ENCODE results near the gene GRK5.

The GRK5 gene

DNA sequence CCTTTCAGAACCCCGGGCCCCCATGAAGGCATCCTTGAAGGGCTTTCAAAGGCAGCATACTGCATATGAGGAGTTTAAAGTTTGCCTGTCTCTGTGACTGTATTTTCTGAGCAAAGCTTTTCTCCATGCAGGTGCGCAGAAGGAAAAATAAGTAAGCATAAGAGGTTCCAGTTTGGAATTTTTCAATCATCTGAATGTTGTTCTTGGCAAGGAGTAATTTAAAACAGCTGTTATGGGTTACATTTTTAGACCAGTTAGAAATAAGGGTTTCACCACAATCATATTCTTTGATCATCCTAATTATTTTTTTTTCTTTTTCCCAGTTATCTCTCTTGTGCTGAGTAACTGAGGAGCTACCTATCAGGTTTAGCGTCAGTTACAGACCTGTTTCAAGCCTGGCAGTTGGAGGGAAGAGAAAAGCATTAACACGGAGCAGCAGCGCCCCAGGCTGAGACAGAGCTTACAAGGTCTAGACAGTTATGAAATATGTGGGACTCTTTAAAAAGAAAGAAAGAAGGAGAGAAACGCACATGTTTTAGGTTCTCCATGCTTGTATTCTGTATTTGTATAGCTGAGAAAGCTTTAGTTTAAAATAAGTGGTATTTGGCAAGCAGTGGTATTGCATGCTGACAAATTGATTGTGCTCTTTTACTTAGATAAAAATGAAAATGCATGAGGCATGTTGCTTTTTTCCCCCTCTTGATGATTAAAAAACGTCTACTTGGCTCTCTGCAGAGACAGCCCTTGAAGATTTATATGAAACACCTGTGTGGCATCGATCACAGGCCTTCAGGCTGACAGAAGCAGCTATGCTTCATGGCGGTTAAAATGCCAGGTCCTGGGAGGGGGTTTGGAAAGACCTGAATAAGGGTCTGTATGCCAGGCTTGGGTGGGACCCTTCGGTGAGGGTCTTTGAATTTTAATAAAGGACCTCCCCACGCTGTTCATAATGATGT lies 157.6 kb downstream of the GRK5 start:
- DNase-seq (ENCODE audit: low spot score), result no peak

- no peak for DNase-seq (ENCODE audit: low spot score)
These were observed 158.6 kb downstream of the GRK5 start for GRCh38 chr10:119365773-119366599.

- DNase-seq (ENCODE audit: low spot score), result no peak
These were observed 160.6 kb downstream of the GRK5 start for GRCh38 chr10:119367841-119368549.

GRCh38 chr10:119368581-119368980 lies 161.2 kb downstream of the GRK5 start:
- DNase-seq (ENCODE audit: low spot score), result no peak

DNA sequence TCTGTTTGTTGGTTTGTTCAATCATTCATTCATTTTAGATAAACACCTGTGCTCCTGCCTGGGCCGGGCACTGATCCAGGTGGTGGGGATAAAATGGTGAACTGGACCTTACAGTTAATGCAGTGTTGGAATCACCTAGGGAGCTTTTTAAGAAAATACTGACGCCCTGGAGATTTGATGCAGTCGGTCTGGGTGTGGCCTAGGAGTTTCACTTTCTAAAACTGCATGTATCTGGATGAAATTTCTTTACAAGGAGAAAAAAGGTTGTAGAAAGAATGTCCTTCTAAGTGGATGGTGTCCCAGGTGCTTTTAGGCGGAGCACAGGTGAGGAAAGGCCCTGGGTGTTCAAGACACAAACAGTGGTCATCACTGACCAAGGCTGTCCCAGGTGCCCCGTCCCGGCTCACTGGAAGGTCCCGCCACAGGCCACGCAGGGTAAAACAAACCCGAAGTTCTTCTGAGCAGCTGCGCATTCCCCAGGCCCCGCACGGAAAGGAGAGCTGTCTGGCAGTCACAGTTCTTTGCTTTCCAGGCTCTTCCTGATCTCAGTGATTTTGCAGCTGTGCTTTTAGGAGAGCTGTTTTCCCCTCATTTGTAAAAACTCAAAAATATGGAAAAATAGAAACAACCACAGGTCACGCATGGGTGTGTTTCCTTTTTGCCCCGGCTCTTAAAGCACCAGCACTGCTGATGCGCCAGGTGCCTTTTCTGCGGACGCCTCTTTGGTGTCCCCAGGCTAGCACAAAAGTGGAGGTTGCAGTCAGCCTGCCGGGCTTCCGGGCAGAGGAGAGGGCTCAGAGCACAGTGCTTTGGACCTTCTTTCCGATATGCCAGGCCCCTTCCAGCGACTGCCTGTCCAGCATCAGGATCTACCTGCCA lies 161.9 kb downstream of the GRK5 start:
- no peak for DNase-seq (ENCODE audit: low spot score)

DNA sequence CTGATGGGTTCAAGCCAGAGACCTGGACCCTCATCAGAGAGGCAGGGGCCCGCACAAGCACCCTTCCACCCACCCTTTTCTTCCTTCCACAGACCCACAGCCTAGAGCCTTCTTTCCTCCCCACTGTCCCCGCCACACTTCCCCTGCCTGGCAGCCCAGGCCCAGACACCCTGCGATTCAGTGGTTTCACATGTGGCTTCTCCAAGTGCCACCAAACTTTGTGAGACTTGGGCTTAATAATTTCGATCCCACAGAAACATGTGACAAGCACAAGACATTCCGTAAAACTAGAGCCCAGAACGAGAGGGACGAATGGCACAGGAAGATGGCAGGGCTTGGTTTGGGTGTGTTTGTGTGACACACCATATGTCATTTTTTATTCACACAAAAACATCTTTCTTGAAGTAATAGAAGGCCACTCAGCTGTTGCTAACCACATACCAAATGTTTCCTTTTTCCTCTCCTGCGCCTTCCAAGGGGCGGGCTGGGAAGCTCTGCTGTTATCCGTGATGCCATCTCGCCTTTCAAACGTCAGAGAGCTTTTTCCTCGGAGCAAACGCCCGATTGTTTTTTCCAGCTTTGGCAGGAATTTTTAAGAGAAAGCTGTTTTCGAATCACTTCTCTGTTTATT lies 162.9 kb downstream of the GRK5 start:
- peak; percentile 92 for DNase-seq (ENCODE audit: low spot score)

DNA sequence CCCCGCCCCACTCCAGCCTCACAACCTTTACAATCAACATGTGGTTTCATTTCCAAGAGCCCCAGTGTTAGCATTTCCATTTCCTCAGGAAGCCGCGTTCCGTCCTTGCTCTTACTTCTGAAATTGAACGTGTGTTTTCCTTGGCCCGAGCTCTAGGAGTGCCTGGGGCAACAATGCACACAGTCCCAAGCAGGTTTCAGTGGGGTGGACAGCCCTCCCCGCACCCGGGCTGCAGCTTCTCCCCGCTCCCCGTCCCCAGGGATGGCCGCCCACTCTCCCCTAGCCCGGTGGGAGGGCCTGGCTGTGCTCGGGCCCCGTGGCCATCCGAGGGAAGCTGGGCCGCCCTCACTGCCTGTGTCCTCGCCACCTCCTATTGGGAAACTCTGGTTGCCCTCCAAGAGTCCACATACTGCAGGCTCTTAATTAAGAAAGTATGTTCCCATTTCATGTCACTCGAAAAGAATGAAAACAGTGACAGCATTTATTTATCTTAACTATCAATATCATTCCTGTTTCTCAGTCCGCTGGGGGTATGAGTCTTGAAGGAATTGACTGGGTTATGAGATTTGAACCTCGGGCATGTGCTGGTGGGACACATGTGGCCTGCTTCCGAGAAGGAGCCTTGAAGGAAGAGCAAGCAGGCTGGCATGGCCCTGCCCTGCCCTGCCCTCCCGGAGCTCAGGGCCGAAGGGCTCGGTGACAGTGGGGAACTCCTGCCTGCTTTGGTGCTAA lies 163.8 kb downstream of the GRK5 start:
- DNase-seq (ENCODE audit: low spot score), result peak; percentile 94

GRCh38 chr10:119371704-119372663 lies 164.6 kb downstream of the GRK5 start:
- DNase-seq (ENCODE audit: low spot score), result no peak

DNA sequence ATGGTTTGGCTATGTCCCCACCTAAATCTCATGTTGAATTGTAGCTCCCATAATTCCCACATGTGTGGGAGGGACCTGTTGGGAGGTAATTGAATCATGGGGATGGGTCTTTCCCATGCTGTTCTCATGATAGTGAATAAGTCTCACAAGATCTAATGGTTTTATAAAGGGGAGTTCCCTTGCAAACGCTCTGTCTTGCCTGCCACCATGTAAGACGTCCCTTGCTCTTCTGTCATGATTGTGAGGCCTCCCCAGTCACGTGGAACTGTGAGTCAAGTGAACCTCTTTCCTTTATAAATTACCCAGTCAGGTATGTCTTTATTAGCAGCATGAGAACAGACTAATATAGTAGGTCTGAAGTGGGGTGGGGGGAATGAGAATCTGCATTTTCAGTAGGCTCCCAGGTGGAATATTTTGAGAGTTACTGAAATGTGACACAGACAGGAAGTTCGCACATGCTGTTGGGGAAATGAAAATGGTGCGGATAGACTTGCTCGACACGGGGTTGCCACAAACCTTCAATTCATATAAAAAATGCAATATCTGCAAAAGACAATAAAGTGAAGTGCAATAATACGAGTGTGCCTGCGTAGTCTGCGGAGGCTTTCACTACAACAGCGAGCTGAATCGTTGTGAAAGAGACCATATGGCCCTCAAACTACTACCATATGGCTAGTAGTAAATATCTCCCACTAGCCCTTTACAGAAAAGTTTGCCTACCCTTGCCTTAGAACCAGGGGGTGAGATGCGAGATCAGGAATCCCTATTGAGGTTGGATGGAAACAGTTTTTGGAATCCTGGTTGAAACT lies 166.1 kb downstream of the GRK5 start:
- DNase-seq (ENCODE audit: low spot score), result no peak

DNA sequence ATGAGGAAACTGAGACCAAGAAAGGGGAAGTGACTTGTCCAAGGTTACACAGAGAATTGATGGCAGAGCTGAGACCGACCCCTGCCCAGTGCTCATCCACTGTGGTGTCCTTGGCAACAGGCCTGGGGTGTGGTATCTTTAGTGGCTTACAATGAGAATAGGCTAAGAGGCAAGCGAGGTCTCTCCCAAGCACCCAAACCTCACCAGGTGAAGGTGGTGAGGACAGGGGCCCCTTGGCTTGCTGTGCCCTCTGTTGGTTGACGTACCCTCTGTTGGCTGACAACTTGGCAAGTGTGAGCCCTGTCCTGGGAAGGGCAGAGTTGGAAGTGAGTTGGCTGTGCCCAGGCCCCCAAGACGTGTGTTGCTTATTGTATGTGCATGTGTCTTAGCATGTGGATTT lies 166.9 kb downstream of the GRK5 start:
- DNase-seq (ENCODE audit: low spot score), result no peak

- peak; percentile 74 for DNase-seq (ENCODE audit: low spot score)
These were observed 168.4 kb downstream of the GRK5 start for GRCh38 chr10:119375574-119376272.

DNA sequence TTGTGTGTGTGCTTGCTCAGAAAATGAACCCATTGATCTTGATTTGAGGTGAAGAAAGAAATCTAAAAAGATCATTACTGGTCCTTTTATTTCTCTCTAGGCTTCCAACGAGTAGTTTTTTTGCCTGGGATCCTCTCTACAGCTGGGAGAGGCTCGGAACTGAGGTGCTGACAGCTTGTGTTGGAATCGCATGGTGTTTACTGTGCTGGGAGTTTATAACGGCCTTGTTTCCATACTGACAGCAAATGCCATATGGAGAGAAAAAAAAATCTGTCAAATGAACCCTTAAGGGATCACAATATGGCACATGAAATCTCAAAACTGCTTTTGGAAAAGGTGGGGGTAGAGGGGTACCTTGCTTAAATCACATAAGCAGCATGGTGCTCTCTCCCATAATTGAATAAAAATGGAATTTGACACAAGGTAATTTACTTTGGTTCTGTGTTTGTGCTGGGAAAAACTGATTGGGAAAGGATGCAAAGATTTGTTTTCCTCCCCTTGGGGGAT lies 170.1 kb downstream of the GRK5 start:
- no peak for DNase-seq (ENCODE audit: low spot score)

- DNase-seq (ENCODE audit: low spot score), result no peak
These were observed 170.8 kb downstream of the GRK5 start for GRCh38 chr10:119377958-119378736.

DNA sequence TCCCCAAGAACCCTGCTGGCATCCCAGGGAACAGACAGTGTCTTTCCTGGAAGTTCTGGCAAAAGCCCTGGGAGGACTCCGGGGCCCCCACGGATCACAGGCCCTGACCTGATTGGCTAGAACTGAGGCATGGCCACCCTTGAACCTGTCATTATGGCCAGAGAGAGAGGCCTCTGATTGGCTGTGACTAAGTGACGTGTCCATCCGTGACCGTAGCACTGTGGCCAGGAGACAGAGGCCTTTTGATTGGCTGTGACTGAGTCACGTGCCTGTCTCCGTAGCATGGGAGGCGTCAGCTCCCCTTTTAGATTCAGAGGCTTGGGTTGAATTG lies 171.3 kb downstream of the GRK5 start:
- DNase-seq (ENCODE audit: low spot score), result no peak

DNA sequence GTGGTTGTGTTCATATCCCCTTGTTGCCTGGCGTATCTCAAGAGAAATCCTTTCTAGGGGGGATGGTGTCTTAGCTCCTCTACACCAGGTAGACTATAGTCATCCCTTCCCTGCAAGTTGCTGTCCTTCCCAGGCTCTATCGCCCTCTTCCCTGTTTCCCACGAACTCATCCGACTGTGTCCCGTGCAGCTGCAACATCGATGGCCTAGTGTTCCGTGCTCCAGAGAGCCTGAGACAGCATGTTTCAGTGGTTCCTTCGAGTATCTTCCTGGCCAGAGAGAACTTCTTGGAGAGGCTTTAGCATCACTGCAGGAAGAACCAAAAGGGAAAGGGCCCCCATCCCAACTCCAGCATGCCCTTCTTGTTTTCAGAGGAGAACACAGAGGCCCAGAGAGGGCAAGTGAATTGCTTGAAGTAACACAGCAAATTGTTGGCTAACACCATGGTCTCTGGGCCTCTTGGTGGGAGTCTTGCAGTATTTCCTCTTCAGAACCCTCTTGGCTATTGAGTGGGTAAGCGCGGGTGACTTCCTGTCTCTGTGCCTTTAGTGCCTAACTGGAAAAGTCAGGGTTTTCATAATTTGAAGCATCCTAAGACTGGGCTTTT lies 172.2 kb downstream of the GRK5 start:
- no peak for DNase-seq (ENCODE audit: low spot score)

- no peak for DNase-seq (ENCODE audit: low spot score)
These were observed 175.9 kb downstream of the GRK5 start for GRCh38 chr10:119383174-119383856.
